ENCODE measurements around the gene NBPF11.
"Not testable (repeated sequence)": the region's sequence is repeated elsewhere in the genome, so short reads cannot be mapped to it uniquely, and the experiment has no call there.

DNA sequence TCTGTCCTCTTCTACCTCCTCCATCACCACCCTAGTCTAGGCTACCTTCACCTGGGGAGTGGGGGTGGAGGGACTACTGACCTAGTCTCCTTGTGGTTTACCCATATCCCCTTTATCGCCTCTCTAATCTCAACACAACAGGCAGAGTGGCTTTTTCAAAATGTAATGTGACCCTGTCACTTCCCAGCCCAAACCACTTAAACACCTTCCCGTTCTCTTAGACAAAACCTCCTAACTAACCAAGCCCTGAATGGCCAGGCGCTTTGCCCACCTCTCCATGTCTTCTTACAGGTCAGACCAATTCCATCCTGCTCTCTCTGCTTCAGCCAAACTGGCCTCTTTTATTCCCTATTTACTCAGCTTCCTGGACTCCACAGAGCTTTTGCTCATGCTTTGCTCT is 714 bp upstream of the NBPF11 start:
- TF ChIP-seq, protein P1, sequence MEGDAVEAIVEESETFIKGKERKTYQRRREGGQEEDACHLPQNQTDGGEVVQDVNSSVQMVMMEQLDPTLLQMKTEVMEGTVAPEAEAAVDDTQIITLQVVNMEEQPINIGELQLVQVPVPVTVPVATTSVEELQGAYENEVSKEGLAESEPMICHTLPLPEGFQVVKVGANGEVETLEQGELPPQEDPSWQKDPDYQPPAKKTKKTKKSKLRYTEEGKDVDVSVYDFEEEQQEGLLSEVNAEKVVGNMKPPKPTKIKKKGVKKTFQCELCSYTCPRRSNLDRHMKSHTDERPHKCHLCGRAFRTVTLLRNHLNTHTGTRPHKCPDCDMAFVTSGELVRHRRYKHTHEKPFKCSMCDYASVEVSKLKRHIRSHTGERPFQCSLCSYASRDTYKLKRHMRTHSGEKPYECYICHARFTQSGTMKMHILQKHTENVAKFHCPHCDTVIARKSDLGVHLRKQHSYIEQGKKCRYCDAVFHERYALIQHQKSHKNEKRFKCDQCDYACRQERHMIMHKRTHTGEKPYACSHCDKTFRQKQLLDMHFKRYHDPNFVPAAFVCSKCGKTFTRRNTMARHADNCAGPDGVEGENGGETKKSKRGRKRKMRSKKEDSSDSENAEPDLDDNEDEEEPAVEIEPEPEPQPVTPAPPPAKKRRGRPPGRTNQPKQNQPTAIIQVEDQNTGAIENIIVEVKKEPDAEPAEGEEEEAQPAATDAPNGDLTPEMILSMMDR (conservative IDR thresholded peaks at IDR 0.05 in 1 of 2, IDR thresholded peaks at IDR 0.05 in 1 of 2; ENCODE audit: extremely low read depth in 1 of 2, insufficient read depth in 1 of 2, low read depth in 1 of 2, low read length in 2 of 2) = not testable (repeated sequence)
- TF ChIP-seq EZH2 (IDR thresholded peaks at IDR 0.05; ENCODE audit: borderline replicate concordance, low read length) = not testable (repeated sequence)
